Activated CD4-positive, alpha-beta T cell treated with anti-CD3 and anti-CD28 coated beads for 4 hours (primary cell): ENCODE results near the gene SCRN1.
"Not testable (repeated sequence)": the region's sequence is repeated elsewhere in the genome, so short reads cannot be mapped to it uniquely, and the experiment has no call there.

Experiments
- DNase-seq, 2 donors: peaks; one replicate each; pipeline ENCODE4 v3.0.0-alpha.2; 2020

Gene SCRN1

GRCh38 chr7:29922921-29923700 lies 66.5 kb downstream of the SCRN1 start:
- no peak for DNase-seq

- DNase-seq: peak; percentile 11 to 38
Observed at GRCh38 chr7:29921404-29922010, 68.1 kb downstream of the SCRN1 start.

- DNase-seq: no peak
Observed at GRCh38 chr7:29920491-29920890, 69.1 kb downstream of the SCRN1 start.

- no peak for DNase-seq
Observed at GRCh38 chr7:29919790-29920189, 69.8 kb downstream of the SCRN1 start.

- DNase-seq: no peak
Observed at GRCh38 chr7:29918850-29919249, 70.8 kb downstream of the SCRN1 start.

GRCh38 chr7:29917641-29918040 lies 72.0 kb downstream of the SCRN1 start:
- DNase-seq: no peak

GRCh38 chr7:29915481-29916215 lies 74.0 kb downstream of the SCRN1 start:
- no peak for DNase-seq

GRCh38 chr7:29914180-29914579 lies 75.4 kb downstream of the SCRN1 start:
- DNase-seq: no peak

- DNase-seq: no peak
Observed at GRCh38 chr7:29906200-29907022, 83.2 kb downstream of the SCRN1 start.

GRCh38 chr7:29900745-29901144 lies 88.9 kb downstream of the SCRN1 start:
- no peak for DNase-seq

- no peak for DNase-seq
Observed at GRCh38 chr7:29898301-29898700, 91.3 kb downstream of the SCRN1 start.

- DNase-seq: no peak
Observed at GRCh38 chr7:29896685-29897411, 92.8 kb downstream of the SCRN1 start.

- no peak for DNase-seq
Observed at GRCh38 chr7:29895559-29895958, 94.0 kb downstream of the SCRN1 start.

- DNase-seq: no peak
Observed at GRCh38 chr7:29894256-29894655, 95.3 kb downstream of the SCRN1 start.

GRCh38 chr7:29893351-29893965 lies 96.1 kb downstream of the SCRN1 start:
- DNase-seq: no peak

- DNase-seq: no peak
Observed at GRCh38 chr7:29892231-29892630, 97.4 kb downstream of the SCRN1 start.

- DNase-seq: no peak
Observed at GRCh38 chr7:29891766-29892165, 97.8 kb downstream of the SCRN1 start.

- DNase-seq: not testable (repeated sequence)
Observed at GRCh38 chr7:29890786-29891185, 98.8 kb downstream of the SCRN1 start.

- DNase-seq: no peak
Observed at GRCh38 chr7:29890251-29890650, 99.3 kb downstream of the SCRN1 start.

GRCh38 chr7:29889288-29889687 lies 100.3 kb downstream of the SCRN1 start:
- no peak for DNase-seq

GRCh38 chr7:29888006-29888405 lies 101.6 kb downstream of the SCRN1 start:
- no peak for DNase-seq

- no peak for DNase-seq
Observed at GRCh38 chr7:29886827-29887226, 102.8 kb downstream of the SCRN1 start.
